ENCODE data around the gene TRIP12.
"Not testable (repeated sequence)": the region's sequence is repeated elsewhere in the genome, so short reads cannot be mapped to it uniquely, and the experiment has no call there.

The TRIP12 gene

GRCh38 chr2:229920011-229920641 is 1.7 kb downstream of the TRIP12 start:
- DNase-seq, result no peak

- DNase-seq, result no peak
Observed at GRCh38 chr2:229917793-229918192, 4.0 kb downstream of the TRIP12 start.

GRCh38 chr2:229914171-229914570 is 7.6 kb downstream of the TRIP12 start:
- DNase-seq, result no peak

GRCh38 chr2:229910832-229911412 is 10.9 kb downstream of the TRIP12 start:
- no peak for DNase-seq

- DNase-seq, result no peak
Observed at GRCh38 chr2:229910147-229910831, 11.5 kb downstream of the TRIP12 start.

- DNase-seq, result no peak
Observed at GRCh38 chr2:229909090-229909489, 12.7 kb downstream of the TRIP12 start.

- no peak for DNase-seq
Observed at GRCh38 chr2:229905601-229906000, 16.2 kb downstream of the TRIP12 start.

- DNase-seq, result no peak
Observed at GRCh38 chr2:229903037-229903436, 18.8 kb downstream of the TRIP12 start.

- DNase-seq, result no peak
Observed at GRCh38 chr2:229901819-229902218, 20.0 kb downstream of the TRIP12 start.

GRCh38 chr2:229900514-229900913 is 21.3 kb downstream of the TRIP12 start:
- DNase-seq, result not testable (repeated sequence)

- DNase-seq, result no peak
Observed at GRCh38 chr2:229900012-229900411, 21.8 kb downstream of the TRIP12 start.

- no peak for DNase-seq
Observed at GRCh38 chr2:229899604-229900003, 22.2 kb downstream of the TRIP12 start.

GRCh38 chr2:229896857-229897256 is 25.0 kb downstream of the TRIP12 start:
- DNase-seq, result no peak

- DNase-seq, result no peak
Observed at GRCh38 chr2:229889023-229889422, 32.8 kb downstream of the TRIP12 start.

GRCh38 chr2:229888031-229888430 is 33.8 kb downstream of the TRIP12 start:
- no peak for DNase-seq

- no peak for DNase-seq
Observed at GRCh38 chr2:229887441-229887840, 34.4 kb downstream of the TRIP12 start.

GRCh38 chr2:229884775-229885699 is 36.8 kb downstream of the TRIP12 start:
- no peak for DNase-seq

- no peak for DNase-seq
Observed at GRCh38 chr2:229882583-229882982, 39.2 kb downstream of the TRIP12 start.

- DNase-seq, result no peak
Observed at GRCh38 chr2:229880892-229881586, 40.8 kb downstream of the TRIP12 start.

- DNase-seq, result no peak
Observed at GRCh38 chr2:229879191-229879950, 42.4 kb downstream of the TRIP12 start.

GRCh38 chr2:229875549-229875948 is 46.3 kb downstream of the TRIP12 start:
- no peak for DNase-seq

GRCh38 chr2:229874647-229875046 is 47.2 kb downstream of the TRIP12 start:
- no peak for DNase-seq
